Activated CD8-positive, alpha-beta memory T cell treated with anti-CD3 and anti-CD28 coated beads for 48 hours (primary cell): ENCODE data around the gene CORO2B.
"Not testable (repeated sequence)": the region's sequence is repeated elsewhere in the genome, so short reads cannot be mapped to it uniquely, and the experiment has no call there.

Experiments used
- DNase-seq, 3 experiments: peaks; one replicate each; pipeline ENCODE4 v3.0.0-alpha.2; 2020; ENCODE audit warnings: low read depth in 2 of 3, low spot score in 2 of 3

The CORO2B gene

DNA sequence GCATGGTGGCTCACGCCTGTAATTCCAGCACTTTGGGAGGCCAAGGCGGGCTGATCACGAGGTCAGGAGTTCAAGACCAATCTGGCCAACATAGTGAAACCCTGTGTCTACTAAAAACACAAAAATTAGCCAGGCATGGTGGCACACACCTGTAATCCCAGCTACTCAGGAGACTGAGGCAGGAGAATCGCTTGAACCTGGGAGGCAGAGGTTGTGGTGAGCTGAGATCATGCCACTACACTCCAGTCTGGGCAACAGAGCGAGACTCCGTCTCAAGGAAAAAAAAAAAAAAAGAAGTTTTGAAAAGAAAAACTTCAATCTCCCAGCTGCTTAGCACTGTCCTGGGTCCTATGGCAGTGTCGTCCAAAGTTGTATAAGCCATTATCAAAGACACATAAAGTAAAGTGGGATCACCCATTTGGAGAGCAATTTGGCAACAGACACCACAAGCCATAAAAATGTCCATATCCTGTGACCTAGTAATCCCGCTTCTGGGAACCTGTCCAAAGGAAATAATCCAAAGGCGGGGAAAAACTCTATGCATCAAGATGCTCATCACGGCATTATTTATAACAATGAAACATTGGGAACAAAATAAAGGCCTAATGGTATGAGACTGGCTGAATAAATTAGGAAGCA lies 26.2 kb downstream of the CORO2B start:
- DNase-seq: not testable (repeated sequence)

DNA sequence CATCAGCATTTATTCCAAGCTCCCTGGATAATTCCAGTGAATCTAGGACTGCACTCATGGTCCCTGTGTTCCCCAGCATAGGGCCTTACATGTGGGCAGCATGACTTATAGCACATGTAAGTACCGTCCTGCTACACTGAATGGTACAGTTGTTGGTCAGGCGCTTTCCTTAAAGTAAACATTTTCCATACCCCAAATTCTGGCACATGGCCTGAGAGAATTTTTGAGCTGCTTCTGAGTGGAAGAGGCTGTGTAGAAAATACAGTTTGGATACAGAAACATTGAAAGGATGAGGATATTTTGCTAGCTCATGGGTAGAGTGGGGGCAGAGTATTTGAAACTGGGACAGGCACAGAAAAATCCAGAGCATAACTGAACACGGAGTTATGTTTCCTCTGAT lies 27.6 kb downstream of the CORO2B start:
- no peak for DNase-seq

DNA sequence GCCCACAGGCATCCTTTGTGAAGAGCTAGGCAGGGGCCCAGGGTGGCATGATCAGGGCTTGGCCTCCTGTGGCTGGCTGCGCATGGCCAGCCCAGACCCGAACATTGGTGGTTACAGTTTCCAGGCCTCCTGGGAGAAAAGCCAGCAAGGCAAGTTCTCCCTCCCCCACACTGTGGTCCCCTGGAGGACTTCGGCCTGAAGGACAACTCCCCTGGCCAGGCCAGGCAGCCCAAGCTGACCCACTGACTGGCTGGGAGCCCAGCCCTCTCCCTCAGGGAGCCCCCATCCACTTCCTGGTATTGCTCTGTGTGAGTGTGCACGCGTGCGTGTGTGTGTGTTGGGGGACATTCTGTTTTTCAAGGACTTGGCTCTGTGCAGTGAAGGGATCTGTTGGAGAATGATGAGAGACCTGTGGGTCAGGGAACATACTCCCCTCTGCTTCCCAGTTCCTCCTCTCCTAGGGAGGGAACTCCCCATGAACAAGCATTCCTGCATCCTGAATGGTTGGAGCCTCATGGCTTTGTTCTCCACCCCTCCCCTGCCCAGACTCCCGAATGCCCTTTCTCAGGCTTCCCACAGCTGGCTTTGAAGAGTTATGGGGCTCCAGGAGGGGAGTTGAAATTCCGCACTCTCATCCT lies 29.5 kb downstream of the CORO2B start:
- no peak for DNase-seq

DNA sequence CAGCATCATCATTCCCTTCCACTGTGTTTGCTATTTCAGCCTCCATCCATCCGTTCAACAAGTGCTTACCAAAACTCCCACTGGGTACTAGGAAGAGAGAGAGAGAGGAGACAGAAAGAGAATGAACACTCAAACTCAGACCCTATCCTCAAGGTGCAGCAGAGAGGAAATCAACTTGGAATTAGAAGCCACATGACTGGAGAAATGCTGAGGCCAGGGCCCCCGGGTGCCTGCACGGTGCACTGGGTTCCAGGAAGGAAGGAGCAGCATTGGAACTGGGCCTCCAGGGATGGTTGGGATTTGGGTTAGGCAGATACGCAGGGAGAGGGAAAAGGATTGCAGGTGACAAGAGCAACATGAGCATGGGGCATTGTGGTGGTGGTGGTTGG lies 30.0 kb downstream of the CORO2B start:
- DNase-seq: no peak

DNA sequence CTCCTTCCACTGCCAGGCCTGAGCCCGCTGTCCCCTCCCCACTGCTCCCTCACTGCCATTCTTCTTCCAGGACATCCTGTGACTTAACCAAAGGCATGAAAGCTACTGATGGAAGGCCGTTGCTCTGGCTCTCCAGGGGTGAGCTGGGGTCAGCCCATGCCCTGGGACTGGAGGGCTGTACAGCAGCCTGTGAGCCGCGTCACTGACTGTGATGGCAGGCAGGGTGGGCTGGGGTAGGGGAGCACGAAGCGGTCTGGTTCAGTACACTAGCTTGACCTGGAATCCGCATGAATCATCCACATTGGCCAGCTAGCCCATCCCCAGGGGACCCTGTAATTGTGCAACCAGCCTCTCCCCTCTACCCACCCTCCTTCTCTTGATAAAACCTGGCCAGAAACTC lies 30.8 kb downstream of the CORO2B start:
- no peak for DNase-seq

DNA sequence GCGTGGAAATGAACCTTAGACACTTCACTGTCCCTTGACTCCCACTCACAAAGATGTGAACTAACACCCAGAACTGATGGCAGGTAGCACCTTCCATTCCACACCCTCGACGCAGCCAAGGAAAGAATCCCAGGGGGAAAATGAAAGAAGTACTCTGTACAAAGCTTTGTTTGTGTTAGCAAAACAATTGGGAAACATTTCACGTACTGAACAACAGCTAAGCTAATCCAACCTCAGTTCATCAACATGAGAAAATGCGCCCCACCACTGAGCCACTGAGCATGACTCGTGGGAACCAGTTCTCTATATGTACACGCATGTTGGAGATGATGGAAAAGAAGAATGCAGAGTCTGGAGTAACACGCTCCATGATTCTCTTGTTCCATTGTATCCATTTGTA lies 32.0 kb downstream of the CORO2B start:
- DNase-seq: no peak

DNA sequence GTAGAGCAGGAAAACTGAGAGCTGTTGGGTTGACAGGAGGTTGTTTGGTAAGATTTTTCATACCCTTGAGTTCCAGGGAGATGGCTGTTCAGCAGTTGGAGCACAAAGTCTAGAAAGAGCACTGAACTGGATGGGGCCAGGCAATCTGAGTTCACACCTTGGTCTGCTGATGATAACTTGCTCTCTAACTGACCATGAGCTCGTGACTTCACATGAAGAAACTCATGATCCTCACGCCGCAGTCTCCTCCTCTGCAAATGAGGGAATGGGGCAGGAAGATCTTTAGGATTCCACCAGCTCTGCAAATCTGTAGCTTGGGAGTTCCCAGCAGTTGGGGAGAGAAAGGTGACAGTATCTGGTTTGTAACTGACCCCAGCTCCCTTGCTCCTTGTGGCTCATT lies 33.7 kb downstream of the CORO2B start:
- DNase-seq: no peak

DNA sequence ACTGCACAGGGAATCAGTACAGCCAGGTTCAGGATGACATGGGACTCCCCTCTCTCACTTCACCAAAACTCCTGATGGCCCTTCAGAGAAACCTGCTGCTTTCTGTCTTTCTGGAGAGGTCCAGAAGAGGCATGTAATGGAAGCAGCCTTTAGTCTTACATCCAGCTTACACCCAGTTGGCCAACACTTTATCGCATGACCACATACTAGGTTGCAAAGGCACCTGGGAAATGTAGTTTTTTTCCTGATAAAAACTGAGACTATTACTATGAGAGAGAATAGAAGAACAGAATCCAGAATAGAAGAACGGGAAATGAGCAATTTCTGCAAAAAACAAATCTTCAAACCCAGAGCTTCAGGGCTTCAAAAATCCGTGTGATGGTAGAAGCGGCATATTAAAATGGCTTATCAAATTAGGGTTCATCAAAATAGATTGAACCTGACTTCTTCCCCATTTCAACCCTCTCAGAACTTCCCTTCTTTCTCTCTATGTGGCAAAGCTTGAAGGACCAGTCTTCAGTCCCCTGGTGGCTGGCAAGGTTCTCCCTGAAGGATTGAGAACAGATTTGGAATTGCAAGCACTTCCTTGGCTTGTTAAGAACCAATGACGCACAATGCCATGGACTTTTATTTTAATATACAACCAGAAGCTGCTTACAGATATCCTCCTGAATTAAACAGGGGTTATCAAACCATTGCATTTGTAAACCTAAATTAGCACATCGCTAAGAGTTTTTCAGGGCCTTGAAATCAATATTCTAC lies 34.4 kb downstream of the CORO2B start:
- no peak for DNase-seq

DNA sequence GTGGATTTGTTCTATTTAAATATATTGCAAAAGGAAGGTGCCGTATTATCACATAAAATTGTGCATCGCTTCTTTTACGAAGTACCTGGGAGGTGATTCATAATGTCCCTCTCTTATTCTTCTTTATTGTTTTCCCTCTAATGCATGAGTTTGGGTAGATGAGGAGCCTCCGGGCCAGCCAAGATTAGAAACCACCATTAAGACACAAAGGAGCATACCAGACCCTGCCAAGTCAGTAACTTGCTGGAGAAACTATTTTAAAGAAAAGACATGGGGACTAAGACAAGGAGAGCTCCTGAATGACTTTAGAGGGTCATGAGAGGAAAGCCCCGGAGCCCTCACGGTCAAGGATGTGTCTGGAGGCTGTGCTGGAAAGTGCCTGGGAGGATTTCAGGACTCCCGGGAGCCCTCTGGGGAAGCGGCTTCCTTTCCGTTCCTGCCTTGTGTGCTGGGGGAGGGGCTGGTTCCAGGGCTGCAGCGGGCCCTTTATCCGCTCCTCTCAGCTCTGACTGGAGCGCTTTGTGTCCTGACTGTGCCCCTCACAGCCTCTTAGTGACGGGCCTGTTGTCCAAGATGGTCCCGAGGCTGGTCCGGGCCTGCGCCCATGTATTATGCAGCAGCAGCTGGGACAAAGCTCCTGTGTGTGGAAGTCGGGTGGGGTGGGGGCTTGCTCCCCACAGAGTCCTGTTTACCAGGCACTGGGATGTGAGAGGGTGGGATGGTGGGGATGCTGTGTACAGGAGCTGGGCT lies 35.7 kb downstream of the CORO2B start:
- DNase-seq: no peak

DNA sequence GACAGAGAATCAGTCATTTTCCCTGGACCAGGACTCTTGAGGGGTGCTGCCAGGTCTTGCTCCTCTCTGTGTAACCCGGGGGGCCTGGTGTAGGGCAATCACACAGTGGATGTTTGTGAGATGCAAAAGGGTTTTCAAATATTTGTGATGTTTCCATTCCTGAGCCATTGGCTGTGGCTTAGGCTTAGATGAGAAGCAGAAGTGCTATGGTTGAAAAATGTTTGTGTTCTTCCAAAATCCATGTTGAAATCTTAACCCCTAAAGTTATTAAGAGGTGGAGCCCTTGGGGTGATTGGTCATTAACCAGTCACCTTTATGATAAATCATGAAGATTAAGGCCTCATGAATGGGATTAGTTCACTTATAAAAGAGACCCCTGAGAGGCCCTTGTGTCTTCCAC lies 36.5 kb downstream of the CORO2B start:
- no peak for DNase-seq

DNA sequence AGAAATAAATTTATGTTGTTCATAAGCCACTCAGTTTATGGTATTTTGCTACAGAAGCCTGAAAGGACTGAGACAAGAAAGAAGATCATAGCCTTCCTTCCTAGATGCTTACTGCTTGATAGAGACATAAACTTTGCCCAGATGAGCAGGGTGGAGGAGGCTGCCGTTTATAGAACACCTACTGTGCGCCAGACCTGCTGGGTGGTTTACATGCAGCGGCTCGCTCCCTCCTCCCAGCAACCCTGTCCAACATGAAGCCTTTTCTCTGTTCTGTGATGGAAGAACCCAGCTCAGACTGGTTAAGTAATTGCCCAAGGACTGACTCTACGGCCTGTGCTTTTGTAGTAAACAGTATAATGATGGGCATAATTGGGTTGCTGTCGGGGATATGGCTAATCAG lies 37.0 kb downstream of the CORO2B start:
- no peak for DNase-seq

DNA sequence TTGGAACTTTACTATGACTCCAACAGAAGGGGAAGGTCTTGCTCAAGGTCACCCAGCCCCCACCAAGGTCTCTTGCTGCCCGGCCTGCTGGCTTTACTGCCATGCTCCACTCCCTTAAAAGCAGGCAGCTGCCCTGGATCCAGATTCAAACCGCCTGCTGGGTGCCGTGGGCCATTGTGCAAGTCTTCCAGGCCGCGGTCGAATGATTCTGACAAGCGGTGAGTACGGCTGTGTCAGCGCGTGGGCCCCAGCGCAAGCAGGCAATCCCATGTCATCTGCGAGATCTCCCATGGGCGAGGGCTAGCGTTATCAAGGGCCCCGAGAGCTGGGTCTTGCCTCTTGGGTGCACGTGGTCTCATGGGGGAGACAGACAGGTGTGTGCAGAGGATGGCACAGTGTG lies 37.6 kb downstream of the CORO2B start:
- DNase-seq: no peak

DNA sequence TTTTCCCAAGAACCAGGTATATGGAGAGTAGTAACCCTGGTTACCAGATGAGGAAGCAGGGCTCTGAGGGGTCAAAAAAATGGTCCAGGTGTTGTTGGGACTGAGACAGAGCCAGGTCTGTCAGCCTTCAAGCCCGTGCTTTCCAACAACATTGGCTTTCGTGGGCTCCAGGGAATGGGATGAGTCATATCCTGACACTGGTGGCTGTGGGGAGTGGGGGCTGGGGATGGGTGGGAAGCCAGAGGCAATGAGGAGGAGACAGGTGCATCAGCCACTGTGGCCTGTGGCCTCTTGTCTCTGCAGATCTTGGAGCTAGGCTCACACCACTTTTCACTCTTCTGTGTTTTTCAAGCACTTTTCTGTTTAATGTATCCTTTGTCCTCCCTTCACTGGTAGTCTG lies 38.2 kb downstream of the CORO2B start:
- no peak for DNase-seq

DNA sequence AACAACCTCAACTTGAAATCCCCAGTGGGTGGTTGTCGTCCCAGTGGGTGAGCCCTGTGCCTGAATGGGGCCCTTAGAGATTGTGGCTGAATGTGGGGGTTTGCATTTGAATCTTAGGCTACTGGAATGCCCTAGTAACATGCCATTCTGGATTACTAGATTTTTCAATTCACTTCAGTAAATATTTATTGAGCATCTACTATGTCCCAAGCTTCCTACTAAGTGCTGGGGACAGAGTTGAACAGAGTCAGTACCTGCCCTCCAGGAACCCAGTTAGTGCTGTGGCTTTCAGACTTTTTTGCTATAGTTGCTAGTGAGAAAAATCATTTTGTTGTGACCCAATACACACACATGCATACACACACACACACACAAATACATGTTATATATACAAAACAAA lies 39.0 kb downstream of the CORO2B start:
- no peak for DNase-seq

DNA sequence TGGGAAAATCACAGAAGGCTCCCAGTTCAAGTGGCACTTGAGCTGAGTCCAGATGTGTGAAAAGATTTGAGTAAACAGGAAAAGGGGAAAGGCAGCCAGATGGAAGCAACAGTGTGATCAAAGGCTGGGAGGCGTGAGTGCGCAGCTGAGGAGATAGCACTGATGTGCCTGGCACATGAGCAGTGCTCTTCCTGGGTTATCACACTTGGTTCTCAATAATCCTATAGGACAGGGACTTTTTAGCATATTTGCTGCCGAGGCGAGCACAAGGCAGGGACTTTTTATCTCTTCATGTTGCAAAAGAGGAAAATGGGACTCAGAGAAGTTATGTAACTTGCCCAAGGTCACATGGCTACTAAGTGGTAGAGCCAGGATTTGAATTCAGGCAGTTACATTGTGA lies 39.6 kb downstream of the CORO2B start:
- DNase-seq: no peak

DNA sequence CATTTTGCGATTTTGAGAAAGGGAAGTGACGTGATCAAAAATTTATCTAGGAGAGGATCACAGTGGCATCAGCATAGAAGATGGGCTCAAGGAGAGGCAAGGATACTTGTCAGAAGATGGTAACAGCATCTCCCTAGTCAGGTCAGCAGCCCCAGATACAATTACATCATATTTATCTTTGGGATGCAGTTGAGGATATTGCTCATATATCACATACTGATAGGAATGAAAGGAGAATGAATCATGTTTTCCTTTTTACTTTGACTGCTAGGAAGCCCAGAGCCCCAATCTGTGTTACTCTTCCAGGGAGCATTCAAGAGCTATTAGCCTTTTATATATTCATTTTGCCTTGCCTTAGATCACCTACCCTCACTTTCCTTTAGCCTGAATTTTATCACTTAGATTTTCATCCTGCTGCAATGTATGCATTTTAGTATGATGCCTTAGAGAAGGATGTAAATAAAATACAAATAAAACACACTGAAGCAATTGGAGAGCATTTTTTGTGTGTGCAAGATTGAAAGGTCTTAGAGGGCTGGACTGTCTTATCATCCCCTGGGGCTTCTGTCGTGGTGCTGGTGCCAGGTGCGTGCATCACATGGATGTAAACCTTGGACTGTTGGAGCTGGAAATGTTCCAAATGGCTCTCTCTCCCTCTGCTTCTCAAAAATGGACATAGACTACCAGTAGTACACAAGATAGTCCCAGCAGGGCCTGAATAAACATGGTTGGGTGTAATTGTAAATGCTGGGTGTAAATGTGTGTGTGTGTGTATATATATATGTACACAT lies 40.3 kb downstream of the CORO2B start:
- no peak for DNase-seq

DNA sequence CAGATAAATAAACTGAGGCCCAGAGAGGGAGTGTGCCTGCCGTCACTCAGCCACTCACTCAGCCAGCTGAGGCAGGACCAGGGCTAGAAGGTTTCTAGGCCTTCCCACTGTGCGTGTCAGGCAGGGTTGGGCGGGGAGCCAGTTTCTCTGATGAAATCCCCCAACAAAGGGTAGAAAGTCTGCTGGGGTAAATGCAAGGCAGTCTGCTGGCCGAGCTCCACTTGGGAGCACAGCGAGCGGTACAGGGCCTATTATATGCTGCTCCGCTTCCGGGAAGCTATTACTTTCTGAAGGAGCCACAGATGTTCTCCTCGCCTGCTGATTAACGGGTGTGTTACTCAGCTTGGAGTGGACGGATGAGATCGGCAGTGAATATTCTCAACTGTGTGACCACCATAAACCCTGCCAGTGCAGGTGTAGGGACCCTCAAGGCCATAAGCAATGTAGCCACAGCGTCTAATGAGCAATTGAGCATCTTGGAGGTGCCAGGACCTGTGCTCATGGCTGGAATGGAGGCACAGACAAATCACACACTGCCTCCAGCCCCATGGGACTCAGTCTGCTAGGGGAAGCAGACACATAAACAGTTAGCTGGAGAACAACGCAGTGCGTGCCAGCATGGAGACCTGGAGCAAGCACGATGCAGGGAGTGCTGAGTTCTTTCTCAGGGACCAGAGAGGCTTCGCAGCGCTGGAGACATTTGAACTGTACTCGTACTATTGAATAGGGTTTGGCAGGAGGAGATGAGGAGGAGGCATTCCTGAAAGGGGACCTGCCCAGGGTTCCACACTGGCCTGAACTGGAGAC lies 42.1 kb downstream of the CORO2B start:
- no peak for DNase-seq

DNA sequence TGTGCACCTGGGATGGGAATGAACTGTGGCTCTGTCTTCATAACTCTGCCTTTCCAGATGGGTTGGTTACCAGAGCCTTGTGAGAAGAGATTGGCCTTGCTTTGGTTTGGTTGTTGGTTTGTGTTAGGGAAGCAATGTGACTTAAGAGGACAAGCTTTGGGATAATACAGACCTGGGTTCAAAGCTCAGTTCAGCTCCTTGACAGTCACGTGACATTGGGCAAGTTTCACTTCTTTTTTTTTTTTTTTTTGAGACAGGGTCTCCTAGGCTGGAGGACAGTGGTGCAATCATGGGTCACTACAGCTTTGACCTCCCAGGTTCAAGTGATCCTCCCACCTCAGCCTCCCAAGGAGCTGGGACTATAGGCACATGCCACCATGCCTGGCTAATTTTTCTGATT lies 42.7 kb downstream of the CORO2B start:
- no peak for DNase-seq

DNA sequence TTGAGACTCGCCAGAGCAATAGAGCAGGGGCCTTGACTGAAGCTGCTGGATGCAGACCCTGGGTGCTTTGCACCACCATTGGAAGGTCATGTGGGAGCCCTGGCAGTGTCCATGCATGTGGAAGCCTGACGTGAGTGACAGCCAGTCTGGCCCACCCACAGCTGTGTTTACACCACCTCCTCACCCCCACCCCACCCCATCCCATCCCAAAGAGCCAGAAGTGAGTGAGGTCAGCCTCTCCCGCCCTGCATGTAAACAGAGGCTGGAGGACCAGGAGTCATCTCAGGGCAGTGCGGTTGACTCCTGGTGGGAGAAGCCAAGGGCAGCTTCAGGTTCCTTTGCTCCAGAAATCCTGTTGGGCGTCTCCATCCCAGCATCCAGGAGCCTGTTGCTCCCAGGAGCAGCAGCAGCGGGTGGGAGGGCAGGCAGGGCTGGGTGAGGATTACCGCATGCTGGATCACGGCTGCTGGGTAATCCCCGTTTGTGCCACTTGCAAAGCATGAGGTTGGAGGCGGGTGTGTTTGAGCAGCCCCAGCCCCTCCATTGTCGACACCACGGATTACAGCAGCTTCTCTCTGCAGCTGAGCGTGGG lies 44.6 kb downstream of the CORO2B start:
- DNase-seq: no peak

DNA sequence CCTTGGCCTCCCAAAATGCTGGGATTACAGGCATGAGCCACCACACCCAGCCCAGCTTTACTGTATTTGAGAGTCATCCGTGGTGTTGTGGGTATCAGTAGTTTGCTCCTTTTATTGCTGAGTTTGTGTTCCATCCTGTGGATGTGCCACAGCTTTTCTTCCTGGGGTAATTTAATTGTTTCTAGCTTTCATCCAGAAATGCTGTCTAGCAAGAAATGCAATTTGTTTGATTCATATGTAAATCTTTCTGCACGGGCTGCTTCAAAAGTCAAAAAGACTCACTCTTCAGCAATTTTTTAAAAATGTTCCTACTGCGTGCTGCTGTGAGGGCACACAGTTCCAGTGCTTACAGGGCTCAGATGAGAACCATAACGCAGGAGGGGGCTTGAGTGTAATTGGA lies 47.1 kb downstream of the CORO2B start:
- DNase-seq: no peak
